Activated CD8-positive, alpha-beta T cell treated with anti-CD3 and anti-CD28 coated beads for 36 hours (primary cell): ENCODE measurements around the gene SIX5. TPM values are rescaled to one million over a fixed set of nuclear protein-coding genes. Genes with fewer than 3 reads are reported as not detected.
A peak's percentile ranks its signal among the peaks of the same experiment; 100 is the strongest.

Experiments used
- ATAC-seq: fragments of 200-7000 bp; cut with Tn5 transposase; one replicate; pipeline ENCODE4 v1.10.0; 2021; ENCODE audit warnings: mild to moderate bottlenecking, moderate library complexity
- CTCF ChIA-PET: fragments of 350-600 bp; sonication (Branson Sonifier 250); formaldehyde crosslinking; loops from one replicate; lab custom pipeline; 2021; ENCODE audit warnings: antibody characterized with exemption; lab: Charles Lee
- POLR2A ChIA-PET: fragments of 350-600 bp; sonication (Branson Sonifier 250); formaldehyde crosslinking; loops from one replicate; lab custom pipeline; 2021; ENCODE audit warnings: antibody characterized with exemption; lab: Charles Lee
- DNase-seq: peaks from one replicate; pipeline ENCODE4 v3.0.0-alpha.2; 2020
- H3K27ac Mint-ChIP-seq: one replicate; pipeline ENCODE4 v1.8.0; 2021; ENCODE audit warnings: mild to moderate bottlenecking, mixed read lengths
- H3K27me3 Mint-ChIP-seq: one replicate; pipeline ENCODE4 v1.8.0; 2021; ENCODE audit warnings: mixed read lengths
- H3K36me3 Mint-ChIP-seq: one replicate; pipeline ENCODE4 v1.8.0; 2021; ENCODE audit warnings: low read depth, mixed read lengths
- H3K4me1 Mint-ChIP-seq: one replicate; pipeline ENCODE4 v1.8.0; 2021; ENCODE audit warnings: low read depth, mixed read lengths
- H3K4me3 Mint-ChIP-seq: one replicate; pipeline ENCODE4 v1.8.0; 2021; ENCODE audit warnings: mild to moderate bottlenecking, moderate library complexity, mixed read lengths
- H3K9me3 Mint-ChIP-seq: one replicate; pipeline ENCODE4 v1.8.0; 2021; ENCODE audit warnings: mixed read lengths
- intact Hi-C: fragments of 100-400 bp; cut with micrococcal nuclease; formaldehyde crosslinking; loops from one replicate; pipeline ENCODE4 v1.10.0; 2022
- total RNA-seq, 2 experiments: library from RNA; stranded (reverse); gene quantifications; one replicate each; pipeline ENCODE4 v1.2.3, GENCODE V29; 2021
- TF ChIP-seq, protein P1 (sequence below): fragments of 200-600 bp; IDR thresholded peaks from one replicate; pipeline ENCODE4 v1.8.0; 2022; ENCODE audit warnings: antibody characterized with exemption, mild to moderate bottlenecking

SIX5 gene
- total RNA-seq, 2 experiments from 2014 or later = 0.97 to 1.5 TPM

DNA sequence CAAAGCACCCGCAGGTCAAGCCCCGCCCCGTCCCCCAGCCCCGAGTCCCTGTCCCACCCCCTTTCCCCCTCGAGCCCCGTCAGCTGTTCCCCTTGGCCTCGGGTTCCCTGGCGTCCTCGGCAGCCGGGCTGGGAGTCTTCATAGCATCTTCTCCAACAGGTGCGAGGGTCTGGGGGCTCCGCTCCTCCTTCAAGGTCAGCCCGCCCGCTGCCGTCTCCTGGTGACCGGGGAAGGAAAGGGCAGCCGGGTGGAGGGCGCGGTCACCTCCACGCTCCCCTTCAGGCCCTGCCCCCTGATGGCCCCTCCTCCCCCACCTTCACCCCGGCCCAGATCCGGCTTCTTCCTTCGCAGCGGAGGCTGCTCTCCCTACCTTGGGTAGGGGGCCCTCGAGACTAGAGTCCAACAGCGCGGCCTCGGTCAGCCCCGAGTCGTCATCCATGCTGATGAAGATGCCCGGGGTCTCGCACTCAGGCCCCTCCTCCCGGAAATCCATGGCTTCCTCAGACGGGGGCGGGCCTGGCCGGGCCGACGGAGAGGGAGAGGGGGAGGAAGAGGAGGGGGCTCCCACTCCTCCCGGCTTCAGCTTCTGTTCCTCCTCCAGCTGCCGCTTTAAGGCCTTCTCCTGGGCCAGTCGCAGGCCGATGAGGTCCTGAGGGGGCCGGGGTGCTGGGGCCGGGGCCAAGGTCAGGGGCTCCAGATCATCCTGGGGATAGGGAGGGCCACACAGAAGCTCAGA, 46.6 kb upstream of the SIX5 start:
- TF ChIP-seq, protein P1, sequence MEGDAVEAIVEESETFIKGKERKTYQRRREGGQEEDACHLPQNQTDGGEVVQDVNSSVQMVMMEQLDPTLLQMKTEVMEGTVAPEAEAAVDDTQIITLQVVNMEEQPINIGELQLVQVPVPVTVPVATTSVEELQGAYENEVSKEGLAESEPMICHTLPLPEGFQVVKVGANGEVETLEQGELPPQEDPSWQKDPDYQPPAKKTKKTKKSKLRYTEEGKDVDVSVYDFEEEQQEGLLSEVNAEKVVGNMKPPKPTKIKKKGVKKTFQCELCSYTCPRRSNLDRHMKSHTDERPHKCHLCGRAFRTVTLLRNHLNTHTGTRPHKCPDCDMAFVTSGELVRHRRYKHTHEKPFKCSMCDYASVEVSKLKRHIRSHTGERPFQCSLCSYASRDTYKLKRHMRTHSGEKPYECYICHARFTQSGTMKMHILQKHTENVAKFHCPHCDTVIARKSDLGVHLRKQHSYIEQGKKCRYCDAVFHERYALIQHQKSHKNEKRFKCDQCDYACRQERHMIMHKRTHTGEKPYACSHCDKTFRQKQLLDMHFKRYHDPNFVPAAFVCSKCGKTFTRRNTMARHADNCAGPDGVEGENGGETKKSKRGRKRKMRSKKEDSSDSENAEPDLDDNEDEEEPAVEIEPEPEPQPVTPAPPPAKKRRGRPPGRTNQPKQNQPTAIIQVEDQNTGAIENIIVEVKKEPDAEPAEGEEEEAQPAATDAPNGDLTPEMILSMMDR = no peak
- POLR2A ChIA-PET = interaction anchor here (1.3 to 2.6 kb wide), 5 partner anchors 8 to 68 kb away, joined by 3 to 8 read pairs (median 5); partner anchors contain the start of gene DMWD
- H3K4me3 Mint-ChIP-seq = no peak overlapping the region
- ATAC-seq = no peak
- CTCF ChIA-PET = interaction anchor here (1.0 to 6.1 kb wide), 10 partner anchors 11 to 195 kb away, joined by 3 to 52 read pairs (median 13); partner anchors contain the start of genes DMWD, MYPOP and SIX5
- no peaks in the 10 kb centered on the region for H3K9me3 Mint-ChIP-seq
- intact Hi-C loops = no loop called here
- H3K4me1 Mint-ChIP-seq = peaks cover 2% of the 10 kb centered on the region
- peaks cover 11% of the 10 kb centered on the region for H3K36me3 Mint-ChIP-seq
- peak; percentile 19 for DNase-seq
- H3K27me3 Mint-ChIP-seq = peaks cover 2% of the 10 kb centered on the region
- H3K27ac Mint-ChIP-seq = no peak overlapping the region

GRCh38 chr19:45814851-45815480, 45.9 kb upstream of the SIX5 start, which contains the start of gene RSPH6A:
RSPH6A (minus strand) TSS chr19:45815308; CDS start chr19:45815176, 132 bp downstream.
- intact Hi-C loops = no loop called here
- Mint-ChIP-seq H3K27ac (no peak within 1 kb of the TSS), H3K36me3 (peaks cover 7% of the 10 kb centered on the region), H3K4me1 (peaks cover 2% of the 10 kb centered on the region), H3K4me3 (no peak within 1 kb of the TSS), H3K9me3 (no peaks in the 10 kb centered on the region), H3K27me3 (peaks cover 2% of the 10 kb centered on the region)
- ATAC-seq = no peak
- no peak for DNase-seq
- TF ChIP-seq, protein P1 = no peak
- POLR2A ChIA-PET = interaction anchor here (1.0 to 2.6 kb wide), 5 partner anchors 9 to 33 kb away, joined by 3 to 8 read pairs (median 4); partner anchors contain the start of genes DMPK and DMWD
- CTCF ChIA-PET = interaction anchor here (2.1 to 6.1 kb wide), 3 partner anchors 16 to 46 kb away, joined by 10 to 52 read pairs (median 12); partner anchors contain the start of gene SIX5

DNA sequence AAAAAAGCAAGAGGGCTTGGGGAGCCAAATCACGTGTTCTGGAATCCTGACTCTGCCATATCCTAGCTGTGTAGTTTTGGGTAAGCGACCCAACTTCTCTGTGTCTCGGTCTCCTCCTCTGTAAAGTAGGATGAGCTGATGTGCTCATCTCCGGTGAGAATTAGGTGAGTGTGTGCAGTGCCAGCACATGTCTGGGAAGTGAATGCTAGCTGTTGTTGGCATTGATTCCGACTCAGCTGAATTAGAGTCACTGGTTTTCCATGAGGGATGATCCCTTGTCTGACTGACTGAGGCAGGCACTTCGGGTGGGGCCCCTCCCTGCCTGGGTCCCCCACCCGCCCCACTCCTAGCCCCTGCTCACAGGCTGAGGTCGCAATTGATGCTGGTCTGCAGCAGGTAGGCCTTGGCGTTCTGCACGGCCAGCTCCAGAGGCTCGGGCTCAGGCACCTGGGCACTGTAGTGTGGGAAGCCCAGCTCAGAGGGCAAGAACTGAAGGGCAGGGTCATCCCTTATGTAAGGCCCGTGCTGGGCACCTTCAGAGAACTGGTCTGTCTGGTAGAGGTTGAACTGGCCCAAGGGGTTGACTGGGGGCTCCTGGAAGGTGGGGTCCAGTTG, 45.2 kb upstream of the SIX5 start:
- Mint-ChIP-seq H3K36me3 (peaks cover 7% of the 10 kb centered on the region), H3K27ac (no peak overlapping the region), H3K9me3 (no peaks in the 10 kb centered on the region), H3K27me3 (peaks cover 2% of the 10 kb centered on the region), H3K4me1 (peaks cover 8% of the 10 kb centered on the region), H3K4me3 (no peak overlapping the region)
- ATAC-seq (no peak), DNase-seq (no peak)
- ChIA-PET CTCF (interaction anchor here (0.9 to 6.1 kb wide), 5 partner anchors 10 to 67 kb away, joined by 3 to 52 read pairs (median 4); partner anchors contain the start of gene SIX5), POLR2A (interaction anchor here (1.0 to 2.6 kb wide), 6 partner anchors 9 to 32 kb away, joined by 3 to 8 read pairs (median 4); partner anchors contain the start of genes DMPK and DMWD)
- TF ChIP-seq, protein P1 = no peak
- intact Hi-C loops = no loop called here

GRCh38 chr19:45812297-45812696, 43.2 kb upstream of the SIX5 start:
- ChIA-PET CTCF (interaction anchor here (3.3 kb wide), 1 partner anchor 43 kb away, joined by 17 read pairs; the partner anchor contains the start of gene SIX5), POLR2A (interaction anchor here (1.2 kb wide), 1 partner anchor 11 kb away, joined by 4 read pairs; no protein-coding TSS in a partner anchor)
- Mint-ChIP-seq H3K4me1 (peaks cover 8% of the 10 kb centered on the region), H3K36me3 (peaks cover 7% of the 10 kb centered on the region), H3K4me3 (no peak overlapping the region), H3K27me3 (peaks cover 2% of the 10 kb centered on the region), H3K9me3 (no peaks in the 10 kb centered on the region), H3K27ac (no peak overlapping the region)
- intact Hi-C loops = no loop called here
- TF ChIP-seq, protein P1 = no peak
- DNase-seq = no peak
- no peak for ATAC-seq
